Esophagus mucosa (tissue), 1 donor: Measurements from ENCODE around the gene SPTY2D1. TPM values are rescaled to one million over a fixed set of nuclear protein-coding genes. Genes with fewer than 3 reads are reported as not detected.

ENCODE experiments used
- total RNA-seq: library from RNA; stranded (reverse); gene quantifications from one replicate; pipeline ENCODE4 v1.2.4, GENCODE V29; 2023
- donor health status: DM: yes; HTN: yes; CAD: no.

Gene SPTY2D1
- total RNA-seq, 1 donor from 2014 or later, result 14.4 TPM

Other genes starting within 250 kb of the SPTY2D1 start
- 564 TPM for gene LDHA, start 239.8 kb downstream of the SPTY2D1 start, total RNA-seq
- not detected for gene LDHC, start 222.0 kb downstream of the SPTY2D1 start, total RNA-seq
- gene LDHAL6A, start 178.5 kb downstream of the SPTY2D1 start, total RNA-seq, result not detected
- 52.9 TPM for gene TSG101, start 107.4 kb downstream of the SPTY2D1 start, total RNA-seq
- gene UEVLD, start 45.6 kb downstream of the SPTY2D1 start, total RNA-seq, result 20.1 TPM
- gene MISFA, start 34.6 kb downstream of the SPTY2D1 start, total RNA-seq, result 2.6 TPM
- 1.1 TPM for gene TMEM86A, start 64.4 kb upstream of the SPTY2D1 start, total RNA-seq
- gene IGSF22, start 91.8 kb upstream of the SPTY2D1 start, total RNA-seq, result not detected
- gene PTPN5, start 157.5 kb upstream of the SPTY2D1 start, total RNA-seq, result not detected